Neural cell (in vitro differentiated cells): Measurements from ENCODE around the gene CTRB2. TPM values are rescaled to one million over a fixed set of nuclear protein-coding genes. Genes with fewer than 3 reads are reported as not detected.
"Not testable (repeated sequence)": the region's sequence is repeated elsewhere in the genome, so short reads cannot be mapped to it uniquely, and the experiment has no call there.

Experiments used
- H2AFZ ChIP-seq: fragments of 200-600, 300-800 bp; sonication (generic), shearing (Covaris generic); 2 replicates; pipeline ENCODE4 v1.6.0; 2014; ENCODE audit warnings: low read depth, mild to moderate bottlenecking, antibody characterized with exemption, low read length, moderate library complexity
- H3F3A ChIP-seq: fragments of 200-600 bp; shearing (Covaris generic); 2 replicates; pipeline ENCODE4 v1.6.1; 2016; ENCODE audit warnings: mild to moderate bottlenecking, moderate library complexity, mixed read lengths, antibody characterized with exemption, low read length; ENCODE audit not compliant: insufficient read depth, poor library complexity, severe bottlenecking
- H3K27ac ChIP-seq: fragments of 200-600, 300-800 bp; sonication (generic), shearing (Covaris generic); 2 replicates; pipeline ENCODE4 v1.5.1; 2014; ENCODE audit warnings: mild to moderate bottlenecking, low read length, moderate library complexity
- H3K27me3 ChIP-seq: fragments of 300-800, 200-600 bp; sonication (generic), shearing (Covaris generic); 2 replicates; pipeline ENCODE4 v1.6.0; 2014; ENCODE audit warnings: mild to moderate bottlenecking, low read depth, low read length, moderate library complexity; ENCODE audit not compliant: insufficient read depth
- H3K36me3 ChIP-seq: fragments of 300-800, 200-600 bp; sonication (generic), shearing (Covaris generic); 2 replicates; pipeline ENCODE4 v1.5.1; 2014; ENCODE audit warnings: mild to moderate bottlenecking, antibody characterized with exemption, low read length, moderate library complexity; ENCODE audit not compliant: insufficient read depth
- H3K4me2 ChIP-seq: fragments of 300-800, 200-600 bp; sonication (generic), shearing (Covaris generic); 2 replicates; pipeline ENCODE4 v1.6.0; 2014; ENCODE audit warnings: mild to moderate bottlenecking, low read length
- H3K4me3 ChIP-seq: fragments of 300-800, 200-600 bp; sonication (generic), shearing (Covaris generic); 2 replicates; pipeline ENCODE4 v1.5.1; 2014; ENCODE audit warnings: mild to moderate bottlenecking, low read length, moderate library complexity
- H3K79me2 ChIP-seq: fragments of 200-600 bp; shearing (Covaris generic); replicated peaks from 2 replicates; pipeline ENCODE4 v1.6.0; 2014; ENCODE audit warnings: mild to moderate bottlenecking, low read length, moderate library complexity; ENCODE audit not compliant: insufficient read depth
- H3K9ac ChIP-seq: fragments of 300-800, 200-600 bp; sonication (generic), shearing (Covaris generic); 2 replicates; pipeline ENCODE4 v1.6.1; 2016; ENCODE audit warnings: mild to moderate bottlenecking, low read length, mixed read lengths
- H3K9me2 ChIP-seq: fragments of 200-600 bp; shearing (Covaris generic); 2 replicates; pipeline ENCODE4 v1.6.1; 2016; ENCODE audit warnings: mild to moderate bottlenecking, low read length, mixed read lengths; ENCODE audit not compliant: insufficient read depth
- H3K9me3 ChIP-seq: fragments of 200-600, 300-800 bp; sonication (generic), shearing (Covaris generic); 2 replicates; pipeline ENCODE4 v1.6.1; 2016; ENCODE audit warnings: mild to moderate bottlenecking, mixed run types, low read length, moderate library complexity, mixed read lengths
- H4K20me1 ChIP-seq: fragments of 200-600 bp; shearing (Covaris generic); 2 replicates; pipeline ENCODE4 v1.6.1; 2016; ENCODE audit warnings: mild to moderate bottlenecking, mixed run types; ENCODE audit not compliant: insufficient read depth
- CTCF ChIP-seq: fragments of 450-650 bp; IDR thresholded peaks from 2 replicates; pipeline ENCODE4 v1.5.1; 2014; ENCODE audit warnings: antibody characterized with exemption, mild to moderate bottlenecking, moderate library complexity; ENCODE audit not compliant: poor library complexity, severe bottlenecking
- EP300 ChIP-seq: fragments of 450-650 bp; conservative IDR thresholded peaks from 2 replicates; pipeline ENCODE4 v1.6.1; 2014; ENCODE audit warnings: antibody characterized with exemption, mild to moderate bottlenecking, moderate library complexity; ENCODE audit not compliant: poor library complexity, severe bottlenecking
- EZH2 ChIP-seq: fragments of 200-600, 300-800 bp; shearing (Covaris generic), sonication (generic); IDR thresholded peaks from 2 replicates; pipeline ENCODE4 v1.6.1; 2014; ENCODE audit warnings: antibody characterized with exemption, low read length, borderline replicate concordance, mild to moderate bottlenecking; ENCODE audit not compliant: insufficient read depth, poor library complexity, severe bottlenecking
- MXI1 ChIP-seq: fragments of 450-650 bp; conservative IDR thresholded peaks from 2 replicates; pipeline ENCODE4 v1.6.1; 2014; ENCODE audit warnings: antibody characterized with exemption, mild to moderate bottlenecking; ENCODE audit not compliant: poor library complexity, severe bottlenecking
- POLR2AphosphoS5 ChIP-seq: IDR thresholded peaks from 2 replicates; pipeline ENCODE4 v1.6.1; 2012
- RAD21 ChIP-seq: fragments of 450-650 bp; conservative IDR thresholded peaks from 2 replicates; pipeline ENCODE4 v1.6.1; 2014; ENCODE audit warnings: antibody characterized with exemption, mild to moderate bottlenecking, moderate library complexity
- REST ChIP-seq: IDR thresholded peaks from 2 replicates; pipeline ENCODE4 v1.6.1; 2012; ENCODE audit warnings: borderline replicate concordance
- SMC3 ChIP-seq: fragments of 450-650 bp; conservative IDR thresholded peaks from 2 replicates; pipeline ENCODE4 v1.6.1; 2014; ENCODE audit warnings: antibody characterized with exemption, mild to moderate bottlenecking, moderate library complexity; ENCODE audit not compliant: poor library complexity
- TAF1 ChIP-seq: IDR thresholded peaks from 2 replicates; pipeline ENCODE4 v1.6.1; 2012; ENCODE audit warnings: low read depth
- polyA plus RNA-seq: library from polyadenylated mRNA; depleted of rRNA; stranded (reverse); fragments of >200 nt; gene quantifications from 2 replicates; pipeline ENCODE4 v1.2.3, GENCODE V29; 2014

The CTRB2 gene
- polyA plus RNA-seq, 1 donor from 2014 or later = not detected

- H2AFZ ChIP-seq = no peak overlapping the region
- H3K27ac ChIP-seq = no peak overlapping the region
- H3K4me3 ChIP-seq = no peak overlapping the region
- no peaks in the 10 kb centered on the region for H3K79me2 ChIP-seq
- H3K9me3 ChIP-seq = no peaks in the 10 kb centered on the region
- no peaks in the 10 kb centered on the region for H3K27me3 ChIP-seq
- H4K20me1 ChIP-seq = no peaks in the 10 kb centered on the region
- H3K4me2 ChIP-seq = no peak overlapping the region
- H3F3A ChIP-seq = no peaks in the 10 kb centered on the region
- no peaks in the 10 kb centered on the region for H3K9me2 ChIP-seq
- H3K9ac ChIP-seq = no peak overlapping the region
- TF ChIP-seq RAD21 (no peak), MXI1 (no peak), EZH2 (no peak), SMC3 (no peak), CTCF (no peak), TAF1 (no peak), POLR2AphosphoS5 (no peak), REST (no peak), EP300 (no peak)
- H3K36me3 ChIP-seq = no peaks in the 10 kb centered on the region
These were observed 9.6 kb upstream of the CTRB2 start for GRCh38 chr16:75216576-75216975.

- Histone ChIP-seq H2AFZ (no peak overlapping the region), H3K4me3 (no peak overlapping the region), H3K9me3 (no peaks in the 10 kb centered on the region), H3K4me2 (no peak overlapping the region), H3K27me3 (no peaks in the 10 kb centered on the region), H3K79me2 (no peaks in the 10 kb centered on the region), H3K9me2 (no peaks in the 10 kb centered on the region), H4K20me1 (no peaks in the 10 kb centered on the region), H3K36me3 (no peaks in the 10 kb centered on the region), H3K9ac (no peak overlapping the region), H3K27ac (no peak overlapping the region), H3F3A (no peaks in the 10 kb centered on the region)
- no peak for TF ChIP-seq MXI1
- no peak for TF ChIP-seq REST
- TF ChIP-seq SMC3 = no peak
- no peak for TF ChIP-seq EP300
- no peak for TF ChIP-seq CTCF
- no peak for TF ChIP-seq RAD21
- TF ChIP-seq EZH2 = no peak
- TF ChIP-seq TAF1 = no peak
- no peak for TF ChIP-seq POLR2AphosphoS5
These were observed 9.2 kb upstream of the CTRB2 start for GRCh38 chr16:75216127-75216526.

- not testable (repeated sequence) for H3F3A ChIP-seq, H3K27me3 ChIP-seq, H2AFZ ChIP-seq
These were observed 4.3 kb upstream of the CTRB2 start for GRCh38 chr16:75211286-75211685.

More at GRCh38 chr16:75211286-75211685, 4.3 kb upstream of the CTRB2 start:
- H3K9me3 ChIP-seq, H4K20me1 ChIP-seq, H3K9ac ChIP-seq, H3K4me2 ChIP-seq, H3K27ac ChIP-seq, H3K9me2 ChIP-seq, H3K4me3 ChIP-seq, H3K79me2 ChIP-seq, H3K36me3 ChIP-seq: not testable (repeated sequence)
